Spleen (tissue), 11 donors: Measurements from ENCODE around the gene WFDC11. TPM values are rescaled to one million over a fixed set of nuclear protein-coding genes. Genes with fewer than 3 reads are reported as not detected.

Experiments used
- DNase-seq: peaks from one replicate; pipeline ENCODE4 v3.0.0-alpha.2; 2020
- H3K27ac ChIP-seq, 8 donors: fragments of 200-600 bp; sonication (generic) in 7 of 8; 1 replicate in 4 of 8; 2 replicates in 4 of 8; pipeline versions ENCODE4 v1.5.0 to v1.8.0; 2016 to 2021; ENCODE audit warnings: inconsistent platforms in 4 of 8, mild to moderate bottlenecking in 4 of 8, moderate library complexity in 1 of 8
- H3K27me3 ChIP-seq, 7 donors: fragments of 200-600 bp; sonication (generic) in 6 of 7; replicated peaks in 1 of 7; 1 replicate in 4 of 7; 2 replicates in 3 of 7; pipeline versions ENCODE4 v1.5.0 to v1.8.0; 2016 to 2021; ENCODE audit warnings: inconsistent platforms in 3 of 7, mild to moderate bottlenecking in 1 of 7
- H3K36me3 ChIP-seq, 6 donors: fragments of 200-600 bp; sonication (generic) in 5 of 6; 1 replicate in 4 of 6; 2 replicates in 2 of 6; pipeline versions ENCODE4 v1.5.0 to v1.8.0; 2016 to 2021; ENCODE audit warnings: inconsistent platforms in 2 of 6
- H3K4me1 ChIP-seq, 6 donors: fragments of 200-600 bp; sonication (generic) in 5 of 6; 1 replicate in 3 of 6; 2 replicates in 3 of 6; pipeline versions ENCODE4 v1.5.0 to v1.8.0; 2016 to 2021; ENCODE audit warnings: inconsistent platforms in 3 of 6
- H3K4me3 ChIP-seq, 8 donors: fragments of 200-600 bp; sonication (generic) in 7 of 8; 1 replicate in 4 of 8; 2 replicates in 4 of 8; pipeline versions ENCODE4 v1.5.0 to v1.8.0; 2016 to 2021; ENCODE audit warnings: inconsistent platforms in 4 of 8, mild to moderate bottlenecking in 4 of 8, moderate library complexity in 2 of 8
- H3K9me3 ChIP-seq, 8 donors: fragments of 200-600 bp; sonication (generic) in 7 of 8; 1 replicate in 4 of 8; 2 replicates in 4 of 8; pipeline versions ENCODE4 v1.5.0 to v1.8.0; 2016 to 2021; ENCODE audit warnings: inconsistent platforms in 4 of 8
- POLR2A ChIP-seq, 3 donors: fragments of 450-650 bp; IDR thresholded peaks; one replicate each; pipeline ENCODE4 v1.5.1; 2017; ENCODE audit warnings: antibody characterized with exemption in 3 of 3, mild to moderate bottlenecking in 1 of 3
- POLR2AphosphoS5 ChIP-seq, 3 donors: sonication (generic); formaldehyde crosslinking; IDR thresholded peaks; one replicate each; pipeline ENCODE4 v1.5.1; 2017; ENCODE audit warnings: antibody characterized with exemption in 3 of 3
- WGBS, 5 donors: extraction: QIAGEN DNeasy Blood & Tissue Kit in 3 of 5; methylation state at CpG; one replicate each; pipeline versions ENCODE4 v1.1.5 to v1.1.7; 2013 to 2018; 5-methylcytosine and 5-hydroxymethylcytosine counted together
- intact Hi-C: fragments of 100-400 bp; cut with DNase I; formaldehyde crosslinking; loops from one replicate; pipeline ENCODE4 v1.15.0; 2023; ENCODE audit warnings: low total_unique reads
- polyA plus RNA-seq, 3 donors: library from polyadenylated mRNA; stranded (reverse); fragments of 200-250 nt; gene quantifications; one replicate each; pipeline ENCODE4 v1.2.1, GENCODE V29; 2013
- total RNA-seq, 7 donors: library from RNA; depleted of rRNA in 3 of 7; stranded (reverse); fragments of >200 nt in 3 of 7; fragmentation: NEBNext Ultra II Directional in 4 of 7; extraction: Animal tissue kit (Norgen Biotek cat#: 25700) in 4 of 7; gene quantifications; one replicate each; pipeline versions ENCODE4 v1.1.0 to v1.2.1, GENCODE V29; 2016 to 2021
- TF ChIP-seq, protein P1 (sequence below), 11 experiments: fragments of 200-600 bp in 7 of 11; fragments of 450-650 bp in 4 of 11; sonication (generic) in 4 of 11; IDR thresholded peaks in 8 of 11; conservative IDR thresholded peaks in 3 of 11; 1 replicate in 7 of 11; 2 replicates in 4 of 11; pipeline versions ENCODE4 v1.4.0 to v1.8.0; 2016 to 2021; ENCODE audit warnings: antibody characterized with exemption in 11 of 11, inconsistent platforms in 4 of 11, mild to moderate bottlenecking in 1 of 11
- donor health status: healthy with polysubstance abuse.
- donor health status: DM: no; HTN: no; CAD: no; lungs with moderate emphysema.
- donor health status: DM: no; HTN: no; CAD: no.
- donor health status: Bipolar disorder and iron deficiency.
- donor health status: healthy.
- donor health status: DM: no; HTN: no; CAD: no.
- donor health status: DM: yes; HTN: yes; CAD: no.

The WFDC11 gene
- total and polyA plus RNA-seq, 10 donors: not detected

DNA sequence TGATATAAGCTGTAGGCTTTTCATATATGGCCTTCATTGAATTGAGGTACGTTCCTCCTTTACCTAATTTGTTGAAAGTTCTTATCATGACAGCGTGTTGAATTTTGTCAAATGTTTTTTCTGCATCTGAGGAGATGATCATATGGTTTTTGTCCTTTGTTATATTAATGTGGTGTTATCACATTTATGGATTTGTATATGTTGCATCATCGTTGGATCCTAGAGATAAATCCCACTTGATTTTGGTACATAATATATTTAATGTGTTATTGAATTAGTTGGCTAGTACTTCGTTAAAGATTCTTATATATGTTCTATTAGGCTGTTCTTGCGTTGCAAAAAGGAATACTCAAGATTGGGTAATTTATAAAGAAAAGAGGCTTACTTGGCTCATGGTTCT, 30.4 kb downstream of the WFDC11 start:
- 82 to 90% (median 87%) methylated on average over 5 of the region's 5 CpGs for WGBS, 5 donors
- Histone ChIP-seq H3K27me3 (peaks cover 0 to 18% (median 0%) of the 10 kb centered on the region in 7 donors), H3K4me1 (no peaks in the 10 kb centered on the region), H3K27ac (no peak overlapping the region), H3K36me3 (no peaks in the 10 kb centered on the region), H3K9me3 (no peaks in the 10 kb centered on the region), H3K4me3 (no peak overlapping the region)
- intact Hi-C loops: no loop called here
- no peak for DNase-seq
- TF ChIP-seq POLR2A (IDR thresholded peaks at IDR 0.05): no peak
- TF ChIP-seq, protein P1, sequence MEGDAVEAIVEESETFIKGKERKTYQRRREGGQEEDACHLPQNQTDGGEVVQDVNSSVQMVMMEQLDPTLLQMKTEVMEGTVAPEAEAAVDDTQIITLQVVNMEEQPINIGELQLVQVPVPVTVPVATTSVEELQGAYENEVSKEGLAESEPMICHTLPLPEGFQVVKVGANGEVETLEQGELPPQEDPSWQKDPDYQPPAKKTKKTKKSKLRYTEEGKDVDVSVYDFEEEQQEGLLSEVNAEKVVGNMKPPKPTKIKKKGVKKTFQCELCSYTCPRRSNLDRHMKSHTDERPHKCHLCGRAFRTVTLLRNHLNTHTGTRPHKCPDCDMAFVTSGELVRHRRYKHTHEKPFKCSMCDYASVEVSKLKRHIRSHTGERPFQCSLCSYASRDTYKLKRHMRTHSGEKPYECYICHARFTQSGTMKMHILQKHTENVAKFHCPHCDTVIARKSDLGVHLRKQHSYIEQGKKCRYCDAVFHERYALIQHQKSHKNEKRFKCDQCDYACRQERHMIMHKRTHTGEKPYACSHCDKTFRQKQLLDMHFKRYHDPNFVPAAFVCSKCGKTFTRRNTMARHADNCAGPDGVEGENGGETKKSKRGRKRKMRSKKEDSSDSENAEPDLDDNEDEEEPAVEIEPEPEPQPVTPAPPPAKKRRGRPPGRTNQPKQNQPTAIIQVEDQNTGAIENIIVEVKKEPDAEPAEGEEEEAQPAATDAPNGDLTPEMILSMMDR (IDR thresholded peaks at IDR 0.05 in 8 of 11, conservative IDR thresholded peaks at IDR 0.05 in 3 of 11): no peak
- TF ChIP-seq POLR2AphosphoS5 (IDR thresholded peaks at IDR 0.05): no peak

DNA sequence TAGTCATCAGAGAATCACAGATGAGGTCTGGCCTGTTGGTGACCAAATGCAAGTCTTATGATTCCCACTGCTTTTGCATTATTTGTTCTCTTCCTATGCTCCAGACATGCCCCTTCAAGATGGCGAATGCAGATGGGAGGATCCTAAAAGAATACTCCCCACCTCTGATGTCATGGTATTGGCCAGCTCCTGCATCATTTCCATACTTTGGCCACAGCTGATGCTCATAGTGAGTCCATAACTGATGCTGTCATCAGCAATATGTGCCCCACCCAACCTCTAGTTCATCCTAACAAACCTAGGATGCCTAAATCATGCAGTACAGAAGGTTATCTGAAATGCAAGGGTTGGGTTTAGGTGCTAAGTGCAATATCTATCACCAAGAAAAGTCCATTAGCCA, 33.5 kb downstream of the WFDC11 start:
- no peak for DNase-seq
- Histone ChIP-seq H3K9me3 (no peaks in the 10 kb centered on the region), H3K4me1 (no peaks in the 10 kb centered on the region), H3K36me3 (no peaks in the 10 kb centered on the region), H3K4me3 (no peak overlapping the region), H3K27me3 (peaks cover 0 to 24% (median 0%) of the 10 kb centered on the region in 7 donors), H3K27ac (no peak overlapping the region)
- TF ChIP-seq POLR2AphosphoS5 (IDR thresholded peaks at IDR 0.05) (no peak), POLR2A (IDR thresholded peaks at IDR 0.05) (no peak)
- TF ChIP-seq, protein P1 (IDR thresholded peaks at IDR 0.05 in 8 of 11, conservative IDR thresholded peaks at IDR 0.05 in 3 of 11): no peak
- 77 to 95% (median 91%) methylated on average over 1 of the region's 1 CpG for WGBS, 5 donors
- intact Hi-C loops: no loop called here

DNA sequence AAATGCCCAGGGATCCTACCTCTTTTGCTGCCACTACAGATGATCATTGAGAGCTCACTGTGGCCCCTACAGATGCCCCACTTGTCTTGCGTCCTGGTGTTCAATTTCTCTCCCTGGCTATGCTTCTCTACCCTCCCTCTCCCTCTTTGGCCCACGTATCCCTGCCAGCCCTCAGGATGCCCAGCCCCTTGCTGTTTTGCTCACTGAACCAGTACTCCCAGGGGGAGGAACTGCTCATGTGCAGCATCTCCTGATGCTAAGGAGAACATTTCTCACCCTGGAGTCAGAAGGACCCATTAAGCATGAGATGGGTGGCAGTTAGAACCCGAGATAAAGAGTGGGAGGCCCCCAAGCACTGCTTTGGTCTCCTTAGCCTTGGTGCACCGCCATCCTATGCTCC, 38.9 kb downstream of the WFDC11 start, which contains the start of gene WFDC9:
Gene WFDC9 (minus strand): TSS at position 101 of the 400 bp plus-strand sequence. CDS start 21,103 bp downstream, outside the sequence.
- Histone ChIP-seq H3K9me3 (no peaks in the 10 kb centered on the region), H3K4me3 (no peak within 1 kb of the TSS), H3K27me3 (peaks cover 0 to 27% (median 0%) of the 10 kb centered on the region in 7 donors), H3K4me1 (peaks cover 0 to 4% (median 0%) of the 10 kb centered on the region in 6 donors), H3K27ac (no peak within 1 kb of the TSS), H3K36me3 (no peaks in the 10 kb centered on the region)
- 57 to 79% (median 73%) methylated on average over 4 of the region's 4 CpGs for WGBS, 5 donors
- DNase-seq: no peak
- TF ChIP-seq POLR2AphosphoS5 (IDR thresholded peaks at IDR 0.05) (no peak), POLR2A (IDR thresholded peaks at IDR 0.05) (no peak)
- intact Hi-C loops: no loop called here

DNA sequence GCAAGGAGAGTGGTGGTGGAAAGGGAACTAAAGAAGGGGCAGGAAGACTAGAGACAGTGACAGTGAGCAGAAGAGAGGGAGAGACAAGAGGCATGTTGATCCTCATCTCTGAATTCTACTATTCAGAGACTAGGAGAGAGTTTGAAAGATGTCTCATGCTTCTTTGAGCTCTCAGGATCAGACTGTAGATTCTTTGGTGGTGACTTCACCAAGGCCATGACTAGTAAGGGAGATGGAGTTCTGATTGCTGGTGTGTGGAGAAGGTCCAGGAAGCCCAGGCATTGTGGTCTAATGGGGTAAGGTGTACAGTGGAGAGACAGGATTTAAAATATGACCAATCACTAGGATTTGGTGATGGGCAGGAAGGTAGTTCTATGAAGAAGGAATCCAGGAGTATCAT, 39.7 kb downstream of the WFDC11 start:
- peaks cover 0 to 4% (median 0%) of the 10 kb centered on the region in 6 donors for H3K4me1 ChIP-seq

More for the DNA sequence above, 39.7 kb downstream of the WFDC11 start:
- Histone ChIP-seq H3K27ac (no peak overlapping the region), H3K9me3 (peaks cover 0 to 1% (median 0%) of the 10 kb centered on the region in 8 donors), H3K4me3 (no peak overlapping the region), H3K36me3 (no peaks in the 10 kb centered on the region), H3K27me3 (peaks cover 0 to 22% (median 0%) of the 10 kb centered on the region in 7 donors)
- intact Hi-C loops: no loop called here
- TF ChIP-seq, protein P1 (IDR thresholded peaks at IDR 0.05 in 8 of 11, conservative IDR thresholded peaks at IDR 0.05 in 3 of 11): no peak
- TF ChIP-seq POLR2AphosphoS5 (IDR thresholded peaks at IDR 0.05): no peak
- no peak for TF ChIP-seq POLR2A (IDR thresholded peaks at IDR 0.05)
- no peak for DNase-seq
